Measurements from ENCODE around the gene ATF7.
A peak's percentile ranks its signal among the peaks of the same experiment; 100 is the strongest.
"Not testable (repeated sequence)": the region's sequence is repeated elsewhere in the genome, so short reads cannot be mapped to it uniquely, and the experiment has no call there.

The ATF7 gene

GRCh38 chr12:53578783-53579182, 47.4 kb downstream of the ATF7 start:
- DNase-seq: no peak
- intact Hi-C loops (cut with DNase I): no loop called here

DNA sequence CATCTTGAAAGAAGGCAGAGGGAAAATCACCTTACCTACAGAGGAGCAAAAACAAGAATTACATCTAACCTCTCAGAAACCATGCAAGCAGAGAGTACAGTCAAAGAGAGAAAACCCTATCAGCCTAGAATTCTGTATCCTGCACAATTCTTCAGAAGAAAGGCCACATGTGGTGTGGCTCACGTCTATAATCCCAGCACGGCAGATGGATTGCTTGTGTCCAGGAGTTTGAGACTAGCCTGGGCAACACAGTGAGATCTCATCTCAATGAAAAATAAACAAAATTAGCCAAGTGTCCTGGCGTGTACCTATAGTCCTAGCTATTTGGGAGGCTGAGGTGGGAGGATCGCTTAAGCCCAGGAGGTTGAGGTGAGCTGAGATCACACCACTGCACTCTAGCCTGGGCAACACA, 48.2 kb downstream of the ATF7 start:
- intact Hi-C loops (cut with DNase I): no loop called here
- no peak for DNase-seq

GRCh38 chr12:53575502-53576249, 50.5 kb downstream of the ATF7 start:
- DNase-seq: no peak
- intact Hi-C loops (cut with DNase I): no loop called here

DNA sequence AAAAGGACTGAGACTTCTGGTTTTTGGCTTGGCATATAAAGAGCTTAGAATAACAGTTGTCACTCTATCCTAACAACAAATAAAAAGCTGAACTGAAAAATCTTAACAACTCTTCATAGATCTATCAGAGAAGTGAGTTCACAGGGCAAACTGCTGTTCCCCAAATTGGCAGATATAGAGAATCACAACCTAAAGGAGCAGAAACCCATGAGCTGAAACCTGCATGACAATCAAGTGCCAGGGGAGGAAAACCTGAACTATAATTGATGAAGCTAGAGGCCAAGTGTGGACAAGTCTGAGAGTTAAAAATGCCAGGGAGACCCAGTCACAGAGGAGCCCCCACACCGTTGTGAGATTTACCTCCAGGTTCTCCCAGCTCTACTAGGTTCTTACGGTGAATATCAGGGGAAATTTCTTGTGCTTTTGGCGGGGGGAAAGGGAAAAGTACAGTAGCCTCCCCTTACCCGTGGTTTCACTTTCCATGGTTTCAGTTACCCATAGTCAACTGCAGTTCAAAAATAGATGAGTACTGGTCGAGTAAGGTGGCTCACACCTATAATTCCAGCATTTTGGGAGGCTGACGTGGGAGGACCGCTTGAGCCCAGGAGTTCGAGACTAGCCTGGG, 53.9 kb downstream of the ATF7 start:
- DNase-seq: no peak
- intact Hi-C loops (cut with DNase I): no loop called here

- intact Hi-C loops (cut with DNase I): no loop called here
- DNase-seq: no peak
These were observed 54.9 kb downstream of the ATF7 start for GRCh38 chr12:53571295-53571694.

- intact Hi-C loops (cut with DNase I): no loop called here
- no peak for DNase-seq
These were observed 57.2 kb downstream of the ATF7 start for GRCh38 chr12:53568809-53569557.

DNA sequence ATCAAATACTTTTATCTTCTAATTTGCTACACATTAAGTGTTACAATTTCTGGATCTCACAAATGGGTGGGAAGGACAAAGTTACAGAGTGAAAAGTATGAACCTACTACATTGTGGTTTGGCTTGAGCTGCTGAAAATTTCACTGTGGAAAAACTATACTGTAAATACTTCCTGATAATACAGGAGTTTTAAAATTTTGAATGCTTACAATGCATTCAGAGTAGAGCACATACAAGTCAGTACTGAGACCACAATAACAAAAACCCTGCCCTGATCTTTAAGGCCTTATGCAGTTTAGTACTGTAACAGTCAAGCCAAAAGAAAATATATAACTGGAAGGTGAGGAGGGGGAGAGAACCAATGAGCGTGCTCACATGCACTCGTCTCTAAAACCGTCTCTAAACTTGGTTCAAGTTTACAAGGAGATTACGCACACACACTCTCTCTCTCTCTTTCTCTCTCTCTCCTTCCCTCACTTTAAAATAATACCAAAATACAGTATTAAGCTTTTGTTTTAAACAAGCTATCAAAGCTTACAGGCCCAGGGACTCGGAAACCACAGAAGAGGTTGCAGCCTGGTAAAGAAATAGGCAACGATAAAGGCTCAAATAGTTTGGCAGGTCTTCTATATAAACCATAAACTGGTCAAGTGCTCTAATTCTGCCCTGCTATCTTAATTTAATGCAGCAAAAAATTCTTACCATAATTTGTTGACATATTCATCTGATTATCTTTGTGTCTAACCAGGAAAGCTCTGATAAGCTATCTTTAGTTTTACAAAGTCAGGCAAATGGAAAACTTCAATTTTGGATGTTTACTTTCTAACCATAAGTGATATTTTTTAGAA, 58.0 kb downstream of the ATF7 start:
- DNase-seq: no peak
- intact Hi-C loops (cut with DNase I): no loop called here

GRCh38 chr12:53565376-53565775, 60.8 kb downstream of the ATF7 start:
- DNase-seq; intact Hi-C loops (cut with DNase I): not testable (repeated sequence)

- intact Hi-C loops (cut with DNase I): no loop called here
- no peak for DNase-seq
These were observed 61.2 kb downstream of the ATF7 start for GRCh38 chr12:53564941-53565340.

GRCh38 chr12:53564278-53564677, 61.9 kb downstream of the ATF7 start:
- DNase-seq: no peak
- intact Hi-C loops (cut with DNase I): no loop called here

GRCh38 chr12:53563452-53564028, 62.6 kb downstream of the ATF7 start:
- DNase-seq: no peak
- intact Hi-C loops (cut with DNase I): no loop called here

- DNase-seq: no peak
- intact Hi-C loops (cut with DNase I): no loop called here
These were observed 64.6 kb downstream of the ATF7 start for GRCh38 chr12:53561590-53561953.

GRCh38 chr12:53560912-53561589, 65.1 kb downstream of the ATF7 start:
- intact Hi-C loops (cut with DNase I): no loop called here
- DNase-seq: no peak

DNA sequence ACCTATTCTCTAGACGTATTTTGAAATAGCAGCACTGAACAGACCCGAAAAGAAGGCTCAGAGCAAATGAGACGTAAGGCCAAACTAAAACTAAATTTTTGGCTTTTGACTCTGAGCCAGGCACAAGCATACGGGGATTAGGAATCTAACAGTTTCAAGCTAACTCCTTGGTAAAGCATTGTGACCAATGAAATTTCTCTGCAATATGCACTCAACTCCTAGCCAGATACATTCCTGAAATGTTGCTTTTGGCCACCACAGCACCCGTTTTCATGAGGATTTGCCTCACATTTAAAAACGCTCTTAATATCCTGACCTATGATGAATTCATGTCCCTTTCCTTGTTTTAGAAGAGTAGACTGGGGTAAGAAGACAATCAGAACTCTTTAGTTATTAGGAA, 65.8 kb downstream of the ATF7 start:
- intact Hi-C loops (cut with DNase I): no loop called here
- no peak for DNase-seq

- intact Hi-C loops (cut with DNase I): no loop called here
- no peak for DNase-seq
These were observed 67.6 kb downstream of the ATF7 start for GRCh38 chr12:53558631-53559030.

DNA sequence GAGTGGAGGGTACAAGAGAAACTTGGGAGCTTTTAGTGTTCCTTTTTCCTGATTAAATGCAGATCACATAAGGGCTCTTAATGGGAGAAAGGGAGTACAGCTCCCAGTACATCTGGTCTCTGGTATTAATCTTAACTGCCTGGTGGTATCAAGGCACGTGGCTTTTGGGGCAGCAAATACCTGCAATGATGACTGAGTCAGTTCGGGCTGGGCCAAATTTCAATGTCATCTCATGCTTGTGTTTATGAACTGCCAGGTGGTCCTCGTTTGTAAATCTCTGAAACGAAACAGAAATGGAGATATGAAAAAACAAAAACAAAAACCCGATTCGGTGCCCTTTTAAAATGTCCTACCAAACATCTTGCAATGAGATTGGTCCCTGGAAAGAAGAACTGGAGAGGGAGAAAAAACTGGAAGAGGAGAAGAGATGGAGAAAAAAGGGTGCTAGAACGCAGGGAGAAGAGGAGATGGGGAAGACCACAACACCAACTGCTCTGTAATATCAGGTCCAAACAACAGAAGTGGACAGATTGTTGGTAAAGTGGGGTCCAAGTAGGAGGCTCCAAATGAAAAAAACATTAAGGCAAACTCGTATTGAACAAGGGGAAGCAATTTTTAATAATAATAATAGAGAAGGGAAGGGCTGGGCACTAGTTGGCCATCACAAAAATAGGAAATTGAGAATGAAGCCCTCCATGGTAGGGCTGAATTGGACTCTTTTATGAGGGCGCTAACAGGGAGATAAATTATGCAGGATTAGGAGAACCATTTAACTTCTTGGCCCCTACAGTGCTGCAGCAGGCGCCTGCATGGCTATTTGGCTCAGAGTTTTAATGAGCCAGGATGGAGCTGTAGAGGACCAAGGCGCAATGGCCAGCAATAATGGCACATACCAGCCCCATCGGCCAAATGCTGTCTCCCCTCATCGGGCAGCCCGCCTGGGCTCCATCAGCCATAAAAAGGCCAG, 73.5 kb downstream of the ATF7 start:
- intact Hi-C loops (cut with DNase I): no loop called here

DNA sequence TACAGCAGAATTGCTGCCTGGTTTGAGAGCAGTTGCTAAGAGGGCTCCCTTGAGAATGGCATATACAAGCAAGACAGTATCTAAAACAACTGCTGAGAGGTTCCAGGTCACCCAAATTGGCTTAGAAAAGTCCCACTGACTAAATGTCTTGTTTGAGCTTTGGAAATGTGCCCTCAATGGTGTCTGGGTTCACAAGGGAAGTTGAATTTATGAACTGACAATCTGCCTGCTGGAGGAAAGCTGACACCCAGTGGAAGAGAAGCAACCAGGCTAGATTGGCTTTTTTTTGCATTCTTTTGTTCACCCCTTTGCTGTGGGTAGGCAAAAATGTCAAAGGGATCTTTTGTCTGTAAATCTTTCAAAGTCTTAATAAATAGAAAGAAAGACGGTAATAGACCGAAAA, 74.3 kb downstream of the ATF7 start:
- peak in 4 of 42 donors; percentile 13 to 51 (median 32) for DNase-seq
- intact Hi-C loops (cut with DNase I): no loop called here

More for the DNA sequence above, 73.5 kb downstream of the ATF7 start:
- DNase-seq: peak in 1 of 42 donors; percentile 3

Measured in head of caudate nucleus (tissue), 42 donors.